Measurements from ENCODE around the gene RNFT2. TPM values are rescaled to one million over a fixed set of nuclear protein-coding genes. Genes with fewer than 3 reads are reported as not detected.
A peak's percentile ranks its signal among the peaks of the same experiment; 100 is the strongest.

The RNFT2 gene
- total RNA-seq, 1 donor from 2014 or later: 55.8 TPM

- H3K4me3 Mint-ChIP-seq (ENCODE audit: unreplicated experiment): peak overlapping the region; percentile 82
- H3K36me3 Mint-ChIP-seq (ENCODE audit: unreplicated experiment): no peaks in the 10 kb centered on the region
- peak overlapping the region; percentile 59 for H3K27ac Mint-ChIP-seq (ENCODE audit: unreplicated experiment)
- TF ChIP-seq CTCF (IDR thresholded peaks at IDR 0.05; ENCODE audit: partially characterized antibody, unreplicated experiment): no peak
- DNase-seq: peak; percentile 48
- H3K9me3 Mint-ChIP-seq (ENCODE audit: unreplicated experiment): peaks cover 12% of the 10 kb centered on the region
- H3K27me3 Mint-ChIP-seq (ENCODE audit: unreplicated experiment): peaks cover 46% of the 10 kb centered on the region
- peaks cover 22% of the 10 kb centered on the region for H3K4me1 Mint-ChIP-seq (ENCODE audit: low read depth, unreplicated experiment)
These were observed 140.7 kb downstream of the RNFT2 start for GRCh38 chr12:116878567-116879508.

- Mint-ChIP-seq H3K27me3 (ENCODE audit: unreplicated experiment) (peaks cover 47% of the 10 kb centered on the region), H3K36me3 (ENCODE audit: unreplicated experiment) (no peaks in the 10 kb centered on the region), H3K27ac (ENCODE audit: unreplicated experiment) (peak overlapping the region; percentile 6), H3K9me3 (ENCODE audit: unreplicated experiment) (peaks cover 12% of the 10 kb centered on the region), H3K4me3 (ENCODE audit: unreplicated experiment) (peak overlapping the region; percentile 100), H3K4me1 (ENCODE audit: low read depth, unreplicated experiment) (peaks cover 22% of the 10 kb centered on the region)
- TF ChIP-seq CTCF (IDR thresholded peaks at IDR 0.05; ENCODE audit: partially characterized antibody, unreplicated experiment): no peak
- DNase-seq: peak; percentile 40
These were observed 141.5 kb downstream of the RNFT2 start for GRCh38 chr12:116879509-116880212.

GRCh38 chr12:116880213-116880816 lies 142.2 kb downstream of the RNFT2 start:
- Mint-ChIP-seq H3K9me3 (ENCODE audit: unreplicated experiment) (peaks cover 11% of the 10 kb centered on the region), H3K27ac (ENCODE audit: unreplicated experiment) (peak overlapping the region; percentile 48), H3K27me3 (ENCODE audit: unreplicated experiment) (peaks cover 45% of the 10 kb centered on the region), H3K4me1 (ENCODE audit: low read depth, unreplicated experiment) (peaks cover 22% of the 10 kb centered on the region), H3K36me3 (ENCODE audit: unreplicated experiment) (no peaks in the 10 kb centered on the region), H3K4me3 (ENCODE audit: unreplicated experiment) (peak overlapping the region; percentile 100)
- TF ChIP-seq CTCF (IDR thresholded peaks at IDR 0.05; ENCODE audit: partially characterized antibody, unreplicated experiment): no peak
- no peak for DNase-seq

- TF ChIP-seq CTCF (IDR thresholded peaks at IDR 0.05; ENCODE audit: partially characterized antibody, unreplicated experiment): no peak
- H3K27ac Mint-ChIP-seq (ENCODE audit: unreplicated experiment): peak overlapping the region; percentile 48
- peaks cover 45% of the 10 kb centered on the region for H3K27me3 Mint-ChIP-seq (ENCODE audit: unreplicated experiment)
- DNase-seq: peak; percentile 70
- H3K9me3 Mint-ChIP-seq (ENCODE audit: unreplicated experiment): peaks cover 11% of the 10 kb centered on the region
- H3K4me3 Mint-ChIP-seq (ENCODE audit: unreplicated experiment): peak overlapping the region; percentile 100
- H3K36me3 Mint-ChIP-seq (ENCODE audit: unreplicated experiment): no peaks in the 10 kb centered on the region
- H3K4me1 Mint-ChIP-seq (ENCODE audit: low read depth, unreplicated experiment): peaks cover 22% of the 10 kb centered on the region
These were observed 142.8 kb downstream of the RNFT2 start for GRCh38 chr12:116880817-116881324.

Data from glutamatergic neuron (in vitro differentiated cells).